A673 (cell line): ENCODE results near the gene DNAH10. TPM values are rescaled to one million over a fixed set of nuclear protein-coding genes. Genes with fewer than 3 reads are reported as not detected.

Experiments used
- BruUV-seq: library from RNA; stranded (reverse); fragments of 400-500 nt; replicated peaks from 2 replicates; lab custom pipeline; 2021; lab: Mats Ljungman, UMichigan
- CTCF ChIA-PET: fragments of 300-600 bp; sonication (Branson Sonifier 250); formaldehyde crosslinking; loops from one replicate; lab custom pipeline; 2022; ENCODE audit warnings: antibody characterized with exemption; lab: Charles Lee
- POLR2A ChIA-PET: fragments of 300-600 bp; sonication (Branson Sonifier 250); formaldehyde crosslinking; loops from one replicate; lab custom pipeline; 2022; ENCODE audit warnings: antibody characterized with exemption; ENCODE audit not compliant: low non-redundant PET; lab: Charles Lee
- DNase-seq: peaks from one replicate; pipeline ENCODE4 v3.0.0-alpha.2; 2015; ENCODE audit warnings: low spot score
- H3K27ac ChIP-seq: fragments of 200-600 bp; sonication (generic); 2 replicates; pipeline ENCODE4 v1.5.1; 2016; ENCODE audit warnings: mixed run types, low read depth, mild to moderate bottlenecking, mixed read lengths, antibody characterized with exemption, low read length; ENCODE audit not compliant: poor library complexity, severe bottlenecking
- H3K27me3 ChIP-seq: fragments of 200-600 bp; sonication (generic); replicated peaks from 2 replicates; pipeline ENCODE4 v1.6.1; 2017; ENCODE audit warnings: mixed run types, low read depth, mild to moderate bottlenecking, mixed read lengths, antibody characterized with exemption, low read length; ENCODE audit not compliant: insufficient read depth, poor library complexity
- H3K36me3 ChIP-seq: fragments of 200-600 bp; sonication (generic); 2 replicates; pipeline ENCODE4 v1.6.1; 2016; ENCODE audit warnings: mixed run types, mild to moderate bottlenecking, mixed read lengths, antibody characterized with exemption, low read length; ENCODE audit not compliant: insufficient read depth, poor library complexity, severe bottlenecking
- H3K4me1 ChIP-seq: fragments of 200-600 bp; sonication (generic); 2 replicates; pipeline ENCODE4 v1.6.1; 2017; ENCODE audit warnings: mixed run types, mild to moderate bottlenecking, mixed read lengths, antibody characterized with exemption, low read length; ENCODE audit not compliant: insufficient read depth, poor library complexity, severe bottlenecking
- H3K4me3 ChIP-seq: fragments of 200-600 bp; sonication (generic); 2 replicates; pipeline ENCODE4 v1.5.1; 2016; ENCODE audit warnings: low read depth, mixed run types, mild to moderate bottlenecking, mixed read lengths, low read length; ENCODE audit not compliant: poor library complexity, severe bottlenecking
- H3K9me3 ChIP-seq: fragments of 200-600 bp; sonication (generic); 2 replicates; pipeline ENCODE4 v1.6.1; 2016; ENCODE audit warnings: mixed run types, low read depth, mild to moderate bottlenecking, mixed read lengths, antibody characterized with exemption, low read length; ENCODE audit not compliant: poor library complexity, severe bottlenecking
- CTCF ChIP-seq: fragments of 300-800, 200-600 bp; sonication (generic); conservative IDR thresholded peaks from 2 replicates; pipeline ENCODE4 v1.5.1; 2017; ENCODE audit warnings: low read depth, mild to moderate bottlenecking, antibody characterized with exemption, low read length, moderate library complexity, mixed read lengths
- EZH2 ChIP-seq: fragments of 200-600 bp; sonication (generic); IDR thresholded peaks from 2 replicates; pipeline ENCODE4 v1.6.1; 2017; ENCODE audit warnings: borderline replicate concordance, low read depth, mild to moderate bottlenecking, mixed read lengths, antibody characterized with exemption, low read length; ENCODE audit not compliant: poor library complexity, severe bottlenecking
- intact Hi-C: fragments of 100-400 bp; cut with micrococcal nuclease; formaldehyde crosslinking; loops from one replicate; pipeline ENCODE4 v1.10.0; 2022; ENCODE audit not compliant: unreplicated experiment
- total RNA-seq: library from RNA; stranded (reverse); gene quantifications from 2 replicates; pipeline ENCODE4 v1.2.3, GENCODE V29; 2021

The DNAH10 gene
- total RNA-seq, 1 experiment from 2014 or later, result 1.1 TPM

- no peaks in the 10 kb centered on the region for H3K4me1 ChIP-seq
- no TSS peak for BruUV-seq
- TF ChIP-seq EZH2, result no peak
- H3K36me3 ChIP-seq, result peaks cover 38% of the 10 kb centered on the region
- DNase-seq, result no peak
- H3K27me3 ChIP-seq, result no peaks in the 10 kb centered on the region
- H3K27ac ChIP-seq, result no peak overlapping the region
- ChIA-PET CTCF (no interaction called here), POLR2A (no interaction called here)
- intact Hi-C loops, result no loop called here
- H3K9me3 ChIP-seq, result no peaks in the 10 kb centered on the region
- no peak overlapping the region for H3K4me3 ChIP-seq
These were observed 19.1 kb upstream of the DNAH10 start for GRCh38 chr12:123743002-123743401.

GRCh38 chr12:123744836-123745235, 17.3 kb upstream of the DNAH10 start:
- H3K9me3 ChIP-seq, result no peaks in the 10 kb centered on the region
- H3K4me3 ChIP-seq, result no peak overlapping the region
- no peak overlapping the region for H3K27ac ChIP-seq
- intact Hi-C loops, result no loop called here
- ChIA-PET POLR2A (no interaction called here), CTCF (interaction anchor here (0.6 kb wide), 1 partner anchor 12 kb away, joined by 4 read pairs; no protein-coding TSS in a partner anchor)
- no TSS peak for BruUV-seq
- TF ChIP-seq EZH2, result no peak
- peak; percentile 44 for TF ChIP-seq CTCF
- no peaks in the 10 kb centered on the region for H3K4me1 ChIP-seq
- no peaks in the 10 kb centered on the region for H3K27me3 ChIP-seq
- peak; percentile 14 for DNase-seq
- peaks cover 36% of the 10 kb centered on the region for H3K36me3 ChIP-seq

- TF ChIP-seq EZH2, result no peak
- no peak for TF ChIP-seq CTCF
- H3K36me3 ChIP-seq, result peaks cover 42% of the 10 kb centered on the region
- no peaks in the 10 kb centered on the region for H3K9me3 ChIP-seq
- no TSS peak for BruUV-seq
- intact Hi-C loops, result no loop called here
- no peak overlapping the region for H3K27ac ChIP-seq
- no peaks in the 10 kb centered on the region for H3K4me1 ChIP-seq
- POLR2A ChIA-PET, result no interaction called here
- DNase-seq, result no peak
- CTCF ChIA-PET, result interaction anchor here (0.6 kb wide), 1 partner anchor 55 kb away, joined by 12 read pairs; no protein-coding TSS in a partner anchor
- no peaks in the 10 kb centered on the region for H3K27me3 ChIP-seq
- H3K4me3 ChIP-seq, result no peak overlapping the region
These were observed 14.8 kb upstream of the DNAH10 start for GRCh38 chr12:123747309-123747708.

GRCh38 chr12:123748161-123748560, 13.9 kb upstream of the DNAH10 start:
- ChIA-PET POLR2A (no interaction called here), CTCF (no interaction called here)
- no peak for TF ChIP-seq EZH2
- TF ChIP-seq CTCF, result no peak
- no TSS peak for BruUV-seq
- no peak overlapping the region for H3K27ac ChIP-seq
- H3K9me3 ChIP-seq, result no peaks in the 10 kb centered on the region
- H3K36me3 ChIP-seq, result peaks cover 45% of the 10 kb centered on the region
- no peaks in the 10 kb centered on the region for H3K4me1 ChIP-seq
- DNase-seq, result no peak
- intact Hi-C loops, result no loop called here
- no peak overlapping the region for H3K4me3 ChIP-seq
- no peaks in the 10 kb centered on the region for H3K27me3 ChIP-seq
